PFSK-1 (cell line): ENCODE data around the gene TMEM238.
A peak's percentile ranks its signal among the peaks of the same experiment; 100 is the strongest.

Source experiments
- POLR2AphosphoS5 ChIP-seq: IDR thresholded peaks from 2 replicates; pipeline ENCODE4 v1.6.1; 2012; ENCODE audit warnings: low read depth, mild to moderate bottlenecking, control low read depth, low read length, moderate library complexity
- SIN3A ChIP-seq: IDR thresholded peaks from 2 replicates; pipeline ENCODE4 v1.6.1; 2012; ENCODE audit warnings: mild to moderate bottlenecking, low read length, moderate library complexity, borderline replicate concordance; ENCODE audit not compliant: insufficient read depth
- TAF1 ChIP-seq: IDR thresholded peaks from 2 replicates; pipeline ENCODE4 v1.6.1; 2012; ENCODE audit warnings: low read length, control low read depth, borderline replicate concordance; ENCODE audit not compliant: insufficient read depth

DNA sequence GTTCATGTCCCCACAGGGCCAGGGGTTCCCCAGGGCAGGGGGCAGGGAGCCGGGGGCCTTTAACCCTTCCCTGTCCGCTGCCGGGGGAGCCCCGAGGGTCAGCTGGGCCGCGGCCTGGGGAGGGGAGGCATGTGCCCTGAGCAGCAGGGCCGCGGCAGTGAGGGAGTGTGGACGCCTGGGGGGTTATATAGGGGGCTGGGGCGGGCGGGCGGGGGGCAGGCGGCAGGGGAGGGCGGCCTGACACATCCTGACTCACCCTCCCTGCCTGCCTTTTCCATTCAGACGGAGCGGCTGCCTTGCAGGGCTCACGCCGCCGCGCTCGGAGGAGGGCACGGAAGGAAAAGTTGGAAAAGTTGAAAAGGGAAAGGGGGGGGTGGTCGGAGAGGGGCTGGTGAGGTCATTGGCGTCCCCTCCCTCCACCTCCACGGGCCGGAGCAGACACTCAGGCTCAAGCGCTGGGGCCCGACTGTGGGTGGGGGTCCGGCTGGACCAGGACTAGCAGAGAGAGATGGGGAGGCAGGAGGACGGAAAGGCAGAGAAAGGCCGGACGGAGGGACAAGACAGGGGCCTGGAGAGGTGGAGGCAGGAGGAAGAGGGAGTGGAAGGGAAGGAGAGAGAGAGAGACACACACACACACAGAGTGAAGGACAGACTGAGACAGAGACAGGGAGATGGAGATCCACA lies 13.6 kb downstream of the TMEM238 start, which contains the start of gene IL11:
- TF ChIP-seq SIN3A = no peak
- peak; percentile 39; the same call in 1 of the 2 replicates for TF ChIP-seq POLR2AphosphoS5
- no peak for TF ChIP-seq TAF1
